OCI-LY7 (cell line): ENCODE data around the gene ZNF80. TPM values are rescaled to one million over a fixed set of nuclear protein-coding genes. Genes with fewer than 3 reads are reported as not detected.

Experiments used
- BruUV-seq: library from RNA; stranded (reverse); fragments of 400-500 nt; replicated peaks from 2 replicates; lab custom pipeline; 2021; lab: Mats Ljungman, UMichigan
- CTCF ChIA-PET: fragments of 300-600 bp; sonication (Branson Sonifier 250); formaldehyde crosslinking; loops from one replicate; lab custom pipeline; 2022; ENCODE audit warnings: antibody characterized with exemption; ENCODE audit not compliant: unreplicated experiment; lab: Charles Lee
- POLR2A ChIA-PET: fragments of 300-600 bp; sonication (Branson Sonifier 250); formaldehyde crosslinking; loops from one replicate; lab custom pipeline; 2022; ENCODE audit warnings: antibody characterized with exemption; lab: Charles Lee
- DNase-seq: peaks from one replicate; pipeline ENCODE4 v3.0.0-alpha.2; 2015; ENCODE audit warnings: low spot score
- H2AFZ ChIP-seq: fragments of 200-600 bp; sonication (generic), shearing (Covaris generic); 2 replicates; pipeline ENCODE4 v1.6.1; 2014; ENCODE audit warnings: mild to moderate bottlenecking, antibody characterized with exemption, low read length, moderate library complexity
- H3K27ac ChIP-seq: fragments of 200-600 bp; sonication (generic); 2 replicates; pipeline ENCODE4 v1.5.1; 2014; ENCODE audit warnings: mixed run types, low read depth, mild to moderate bottlenecking, moderate library complexity, low read length, inconsistent platforms; ENCODE audit not compliant: poor library complexity, severe bottlenecking
- H3K36me3 ChIP-seq: fragments of 200-600 bp; sonication (generic); 2 replicates; pipeline ENCODE4 v1.6.1; 2014; ENCODE audit warnings: mild to moderate bottlenecking, antibody characterized with exemption, low read length, moderate library complexity, mixed read lengths; ENCODE audit not compliant: insufficient read depth
- H3K4me1 ChIP-seq: fragments of 200-600 bp; sonication (generic); 2 replicates; pipeline ENCODE4 v1.5.1; 2014; ENCODE audit warnings: mild to moderate bottlenecking, low read length; ENCODE audit not compliant: insufficient read depth, poor library complexity, severe bottlenecking
- H3K4me2 ChIP-seq: fragments of 200-600 bp; sonication (generic); 2 replicates; pipeline ENCODE4 v1.6.1; 2014; ENCODE audit warnings: mild to moderate bottlenecking, low read length
- H3K4me3 ChIP-seq: fragments of 200-600 bp; sonication (generic); 2 replicates; pipeline ENCODE4 v1.5.1; 2014; ENCODE audit warnings: mild to moderate bottlenecking, low read depth, low read length; ENCODE audit not compliant: poor library complexity, severe bottlenecking
- H3K79me2 ChIP-seq: fragments of 200-600 bp; sonication (generic); 2 replicates; pipeline ENCODE4 v1.6.1; 2016; ENCODE audit warnings: low read depth, mild to moderate bottlenecking, low read length, moderate library complexity, mixed read lengths; ENCODE audit not compliant: insufficient read depth
- H3K9me2 ChIP-seq: fragments of 200-600 bp; sonication (generic); 2 replicates; pipeline ENCODE4 v1.6.1; 2016; ENCODE audit warnings: mild to moderate bottlenecking, low read length, mixed read lengths; ENCODE audit not compliant: insufficient read depth
- H3K9me3 ChIP-seq: fragments of 200-600 bp; sonication (generic); 2 replicates; pipeline ENCODE4 v1.6.1; 2014; ENCODE audit warnings: mild to moderate bottlenecking, mixed run types, low read length, mixed read lengths
- H4K20me1 ChIP-seq: fragments of 200-600 bp; sonication (generic); 2 replicates; pipeline ENCODE4 v1.6.1; 2014; ENCODE audit warnings: mild to moderate bottlenecking, antibody characterized with exemption, low read length, moderate library complexity, mixed read lengths; ENCODE audit not compliant: insufficient read depth
- CTCF ChIP-seq: fragments of 200-600 bp; sonication (generic); conservative IDR thresholded peaks from 2 replicates; pipeline ENCODE4 v1.5.1; 2014; ENCODE audit warnings: mild to moderate bottlenecking, antibody characterized with exemption, low read length, moderate library complexity, mixed read lengths
- EZH2phosphoT487 ChIP-seq: fragments of 200-600 bp; sonication (generic); IDR thresholded peaks from 2 replicates; pipeline ENCODE4 v1.6.1; 2018; ENCODE audit warnings: low read depth, borderline replicate concordance, mild to moderate bottlenecking, mixed run types, antibody characterized with exemption, low read length, moderate library complexity, mixed read lengths
- intact Hi-C: fragments of 100-400 bp; cut with micrococcal nuclease; formaldehyde crosslinking; loops from one replicate; pipeline ENCODE4 v1.10.0; 2022; ENCODE audit not compliant: unreplicated experiment
- total RNA-seq, 2 experiments: library from RNA; depleted of rRNA in 1 of 2; stranded (reverse); fragments of >200 nt in 1 of 2; shearing (Covaris generic) in 1 of 2; gene quantifications; 2 replicates each; pipeline ENCODE4 v1.2.3, GENCODE V29; 2014 to 2022

ZNF80 gene
- total RNA-seq, 2 experiments from 2014 or later, result not detected

DNA sequence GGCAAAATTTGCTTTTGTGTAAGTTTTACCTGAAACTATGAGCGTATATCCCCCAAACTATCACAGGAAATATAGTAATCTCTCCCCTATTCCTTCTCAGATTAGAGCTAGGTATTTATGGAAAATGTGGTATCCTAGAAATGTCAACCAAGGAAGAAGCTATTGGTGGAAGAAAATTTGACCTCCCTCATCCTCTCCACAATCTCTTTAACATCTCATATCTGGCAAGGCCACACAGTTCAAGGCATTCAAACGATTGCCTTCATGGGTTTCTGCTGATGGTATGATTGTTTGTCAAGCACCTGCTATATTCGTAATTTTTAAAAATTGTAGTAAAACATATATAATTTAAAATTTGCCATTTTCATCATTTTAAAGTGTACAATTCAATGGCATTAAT is 31.0 kb downstream of the ZNF80 start:
- ChIA-PET POLR2A (interaction anchor here (0.7 kb wide), 1 partner anchor 64 kb away, joined by 3 read pairs; no protein-coding TSS in a partner anchor), CTCF (no interaction called here)
- TF ChIP-seq CTCF (no peak), EZH2phosphoT487 (no peak)
- no peak for DNase-seq
- H2AFZ ChIP-seq, result no peak overlapping the region
- H3K36me3 ChIP-seq, result no peaks in the 10 kb centered on the region
- H3K4me1 ChIP-seq, result no peaks in the 10 kb centered on the region
- intact Hi-C loops, result no loop called here
- BruUV-seq, result no TSS peak
- no peaks in the 10 kb centered on the region for H4K20me1 ChIP-seq
- H3K4me3 ChIP-seq, result no peak overlapping the region
- H3K79me2 ChIP-seq, result no peaks in the 10 kb centered on the region
- H3K27ac ChIP-seq, result no peak overlapping the region
- no peaks in the 10 kb centered on the region for H3K9me3 ChIP-seq
- H3K4me2 ChIP-seq, result no peak overlapping the region
- H3K9me2 ChIP-seq, result no peaks in the 10 kb centered on the region

DNA sequence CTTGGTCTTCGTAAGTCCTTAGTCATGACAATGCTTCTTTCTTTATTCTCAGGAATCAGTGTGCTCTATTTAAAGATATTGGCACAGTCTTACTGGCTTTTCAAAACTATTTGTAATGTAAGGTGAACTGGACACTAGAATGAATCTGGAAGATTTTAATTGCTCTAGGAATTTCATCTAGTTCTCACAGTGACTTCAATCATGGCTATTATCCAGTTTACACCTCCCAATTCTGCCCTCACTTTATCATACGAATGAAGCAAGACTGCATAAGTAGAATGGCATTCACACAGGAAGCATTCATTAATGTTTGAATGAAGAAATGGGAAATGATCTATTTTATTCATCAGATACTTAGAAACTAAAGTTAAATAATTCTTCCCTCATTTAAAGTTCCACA is 31.8 kb downstream of the ZNF80 start:
- no peak overlapping the region for H3K4me2 ChIP-seq
- no peak for DNase-seq
- TF ChIP-seq EZH2phosphoT487 (no peak), CTCF (no peak)
- ChIA-PET POLR2A (interaction anchor here (0.7 to 0.8 kb wide), 2 partner anchors 8 to 63 kb away, joined by 3 read pairs; no protein-coding TSS in a partner anchor), CTCF (interaction anchor here (0.9 kb wide), 1 partner anchor 9 kb away, joined by 3 read pairs; no protein-coding TSS in a partner anchor)
- no peak overlapping the region for H3K4me3 ChIP-seq
- no peaks in the 10 kb centered on the region for H3K9me2 ChIP-seq
- intact Hi-C loops, result no loop called here
- H2AFZ ChIP-seq, result no peak overlapping the region
- no peaks in the 10 kb centered on the region for H3K36me3 ChIP-seq
- no peak overlapping the region for H3K27ac ChIP-seq
- no peaks in the 10 kb centered on the region for H3K9me3 ChIP-seq
- no peaks in the 10 kb centered on the region for H3K4me1 ChIP-seq
- BruUV-seq, result no TSS peak
- no peaks in the 10 kb centered on the region for H3K79me2 ChIP-seq
- H4K20me1 ChIP-seq, result no peaks in the 10 kb centered on the region

DNA sequence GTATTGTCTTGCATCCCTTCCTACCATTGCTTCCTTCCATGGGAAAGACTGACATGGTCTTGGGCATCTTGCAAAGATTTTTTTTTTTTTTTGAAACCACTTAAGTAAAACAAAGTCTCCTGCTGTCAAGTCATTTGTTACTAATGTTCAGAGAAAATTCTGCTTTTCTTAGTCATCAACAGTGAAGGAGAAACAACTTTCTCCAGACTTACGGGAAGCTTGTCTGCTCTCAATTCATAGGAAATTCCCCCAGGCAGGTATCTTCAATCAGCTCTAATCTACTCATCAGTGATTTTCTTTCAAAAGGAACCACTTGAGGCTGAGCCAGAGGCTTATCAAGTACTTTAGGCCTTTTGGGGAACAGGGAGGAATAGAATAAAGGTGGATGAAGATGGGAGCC is 42.6 kb downstream of the ZNF80 start:
- ChIA-PET POLR2A (interaction anchor here (0.6 to 2.0 kb wide), 6 partner anchors 10 to 348 kb away, joined by 3 to 7 read pairs (median 3); no protein-coding TSS in a partner anchor), CTCF (no interaction called here)
- Histone ChIP-seq H3K4me1 (no peaks in the 10 kb centered on the region), H3K9me2 (no peaks in the 10 kb centered on the region), H3K9me3 (no peaks in the 10 kb centered on the region), H3K27ac (no peak overlapping the region), H2AFZ (no peak overlapping the region), H3K4me3 (no peak overlapping the region), H4K20me1 (no peaks in the 10 kb centered on the region), H3K79me2 (no peaks in the 10 kb centered on the region), H3K36me3 (no peaks in the 10 kb centered on the region), H3K4me2 (no peak overlapping the region)
- TF ChIP-seq CTCF (no peak), EZH2phosphoT487 (no peak)
- intact Hi-C loops, result no loop called here
- DNase-seq, result no peak
- BruUV-seq, result no TSS peak
